Endothelial cell of umbilical vein (primary cell): ENCODE measurements around the gene DNAAF5. TPM values are rescaled to one million over a fixed set of nuclear protein-coding genes. Genes with fewer than 3 reads are reported as not detected.

Source experiments
- BruUV-seq: library from RNA; stranded (reverse); fragments of 400-500 nt; replicated peaks from 2 replicates; lab custom pipeline; 2021; lab: Mats Ljungman, UMichigan
- CTCF ChIA-PET: fragments of 300-600, 350-600 bp; sonication (Branson Sonifier 250); formaldehyde crosslinking; loops from one replicate; lab custom pipeline; 2021; ENCODE audit warnings: antibody characterized with exemption, inconsistent platforms; lab: Charles Lee
- POLR2A ChIA-PET: fragments of 300-600, 350-600 bp; sonication (Branson Sonifier 250); formaldehyde crosslinking; loops from one replicate; lab custom pipeline; 2021; ENCODE audit warnings: antibody characterized with exemption, inconsistent platforms; lab: Charles Lee
- DNase-seq: peaks from one replicate; pipeline ENCODE4 v3.0.0-alpha.2; 2011; ENCODE audit warnings: low read depth, low spot score
- FAIRE-seq: peaks from 2 replicates; lab custom pipeline; 2011; peaks lifted over from hg19 to GRCh38; lab: Jason Lieb, UNC
- H2AFZ ChIP-seq: 2 replicates; pipeline ENCODE4 v1.6.0; 2012; ENCODE audit warnings: low read depth, low read length, control low read depth, inconsistent platforms
- H3K27ac ChIP-seq: 2 replicates; pipeline ENCODE4 v1.5.1; 2011; ENCODE audit warnings: low read depth, mild to moderate bottlenecking, control low read depth, low read length, moderate library complexity; ENCODE audit not compliant: insufficient read depth
- H3K27me3 ChIP-seq, 2 experiments: 2 replicates each; pipeline versions ENCODE4 v1.6.0 to v1.6.1; 2011; ENCODE audit warnings: low read length in 2 of 2, mixed read lengths in 1 of 2; ENCODE audit not compliant: control insufficient read depth in 2 of 2, insufficient read depth in 2 of 2
- H3K36me3 ChIP-seq, 2 experiments: 2 replicates in 1 of 2; 3 replicates in 1 of 2; pipeline ENCODE4 v1.5.1; 2011; ENCODE audit warnings: low read length in 2 of 2, mild to moderate bottlenecking in 1 of 2, moderate library complexity in 1 of 2; ENCODE audit not compliant: control insufficient read depth in 2 of 2, insufficient read depth in 2 of 2; ENCODE audit errors: extremely low read depth in 1 of 2
- H3K4me1 ChIP-seq: 3 replicates; pipeline ENCODE4 v1.5.1; 2011; ENCODE audit warnings: mild to moderate bottlenecking, low read length; ENCODE audit not compliant: control insufficient read depth, insufficient read depth; ENCODE audit errors: extremely low read depth
- H3K4me2 ChIP-seq: 2 replicates; pipeline ENCODE4 v1.6.1; 2011; ENCODE audit warnings: low read length, control low read depth, mixed read lengths; ENCODE audit not compliant: insufficient read depth
- H3K4me3 ChIP-seq, 3 experiments: fragments of 200-600 bp in 1 of 3; sonication (generic), shearing (Covaris generic) in 1 of 3; replicated peaks in 1 of 3; 2 replicates each; pipeline ENCODE4 v1.5.1; 2011 to 2016; ENCODE audit warnings: control low read depth in 3 of 3, low read length in 3 of 3, mild to moderate bottlenecking in 2 of 3, inconsistent platforms in 1 of 3, low read depth in 1 of 3, moderate library complexity in 1 of 3; ENCODE audit not compliant: insufficient read depth in 1 of 3
- H3K79me2 ChIP-seq: 2 replicates; pipeline ENCODE4 v1.6.0; 2012; ENCODE audit warnings: low read length, inconsistent platforms; ENCODE audit not compliant: control insufficient read depth, insufficient read depth
- H3K9ac ChIP-seq: replicated peaks from 2 replicates; pipeline ENCODE3; 2011; ENCODE audit warnings: low read length, control low read depth; ENCODE audit not compliant: insufficient read depth; ENCODE audit errors: extremely low read depth
- H3K9me1 ChIP-seq: replicated peaks from 3 replicates; pipeline ENCODE4 v1.6.0; 2011; ENCODE audit warnings: mild to moderate bottlenecking, low read length; ENCODE audit not compliant: control insufficient read depth, insufficient read depth; ENCODE audit errors: extremely low read depth
- H3K9me3 ChIP-seq: replicated peaks from 2 replicates; pipeline ENCODE4 v1.5.1; 2012; ENCODE audit warnings: low read length, inconsistent platforms; ENCODE audit not compliant: control insufficient read depth, insufficient read depth
- H4K20me1 ChIP-seq: replicated peaks from 2 replicates; pipeline ENCODE3; 2011; ENCODE audit warnings: mild to moderate bottlenecking, low read length; ENCODE audit not compliant: control insufficient read depth, insufficient read depth; ENCODE audit errors: extremely low read depth
- EZH2 ChIP-seq: IDR thresholded peaks from 2 replicates; pipeline ENCODE4 v1.6.1; 2012; ENCODE audit warnings: borderline replicate concordance, low read depth, mild to moderate bottlenecking, moderate library complexity, low read length, inconsistent platforms; ENCODE audit not compliant: severe bottlenecking
- FOS ChIP-seq: IDR thresholded peaks from 2 replicates; pipeline ENCODE4 v1.6.1; 2011; ENCODE audit warnings: mild to moderate bottlenecking, low read length, moderate library complexity, borderline replicate concordance; ENCODE audit not compliant: insufficient read depth
- GATA2 ChIP-seq: IDR thresholded peaks from 2 replicates; pipeline ENCODE4 v1.7.0; 2011; ENCODE audit warnings: low read depth, mild to moderate bottlenecking, moderate library complexity, mixed read lengths, low read length; ENCODE audit not compliant: insufficient read length, insufficient read depth
- JUN ChIP-seq: IDR thresholded peaks from 2 replicates; pipeline ENCODE4 v1.6.1; 2011; ENCODE audit warnings: borderline replicate concordance, low read depth; ENCODE audit not compliant: insufficient read length, insufficient read depth
- MYC ChIP-seq: IDR thresholded peaks from one replicate; pipeline ENCODE4 v1.6.1; 2011; ENCODE audit warnings: mild to moderate bottlenecking, low read depth, low read length
- POLR2A ChIP-seq: IDR thresholded peaks from 2 replicates; pipeline ENCODE4 v1.6.1; 2012; ENCODE audit warnings: low read depth, mild to moderate bottlenecking, control low read depth, low read length
- POLR2AphosphoS5 ChIP-seq: IDR thresholded peaks from 2 replicates; pipeline ENCODE4 v1.6.1; 2012; ENCODE audit warnings: low read depth, mild to moderate bottlenecking, control low read depth, low read length, moderate library complexity; ENCODE audit not compliant: insufficient read depth
- dilution Hi-C: fragments of 300-500 bp; cut with MboI; formaldehyde crosslinking; loops from one replicate; pipeline ENCODE4 v1.15.0; 2019; ENCODE audit warnings: low sequenced_read_pairs; ENCODE audit not compliant: extremely low pct_ligation_motif_present
- intact Hi-C: fragments of 100-400 bp; cut with micrococcal nuclease; formaldehyde crosslinking; loops from one replicate; pipeline ENCODE4 v1.10.0; 2022
- polyA plus RNA-seq, 4 experiments: library from polyadenylated mRNA; depleted of rRNA in 3 of 4; stranded (reverse) in 3 of 4; unstranded in 1 of 4; fragments of >200 nt; gene quantifications; 2 replicates each; pipeline versions ENCODE4 v1.2.1 to v1.2.3, GENCODE V29; 2011 to 2012; ENCODE audit warnings: missing spikeins in 1 of 4
- total RNA-seq: library from RNA; stranded (reverse); gene quantifications from 2 replicates; pipeline ENCODE4 v1.2.3, GENCODE V29; 2021
- TF ChIP-seq, protein P1 (sequence below): IDR thresholded peaks from 2 replicates; pipeline ENCODE4 v1.6.1; 2011; ENCODE audit not compliant: insufficient read depth, insufficient read length
- TF ChIP-seq, protein P2 (sequence below), 2 donors: IDR thresholded peaks; 1 replicate in 1 of 2; 2 replicates in 1 of 2; pipeline ENCODE4 v1.5.1; 2011; ENCODE audit warnings: low read length in 2 of 2, mild to moderate bottlenecking in 2 of 2, moderate library complexity in 2 of 2, control low read depth in 1 of 2, inconsistent platforms in 1 of 2, low read depth in 1 of 2; ENCODE audit not compliant: insufficient read depth in 1 of 2; ENCODE audit errors: extremely low read depth in 1 of 2

The DNAAF5 gene
- total and polyA plus RNA-seq, 2 donors (not counting 3 experiments of a cell fraction or from before 2014, with no cell fraction given): 49.3 to 65.5 TPM

DNA sequence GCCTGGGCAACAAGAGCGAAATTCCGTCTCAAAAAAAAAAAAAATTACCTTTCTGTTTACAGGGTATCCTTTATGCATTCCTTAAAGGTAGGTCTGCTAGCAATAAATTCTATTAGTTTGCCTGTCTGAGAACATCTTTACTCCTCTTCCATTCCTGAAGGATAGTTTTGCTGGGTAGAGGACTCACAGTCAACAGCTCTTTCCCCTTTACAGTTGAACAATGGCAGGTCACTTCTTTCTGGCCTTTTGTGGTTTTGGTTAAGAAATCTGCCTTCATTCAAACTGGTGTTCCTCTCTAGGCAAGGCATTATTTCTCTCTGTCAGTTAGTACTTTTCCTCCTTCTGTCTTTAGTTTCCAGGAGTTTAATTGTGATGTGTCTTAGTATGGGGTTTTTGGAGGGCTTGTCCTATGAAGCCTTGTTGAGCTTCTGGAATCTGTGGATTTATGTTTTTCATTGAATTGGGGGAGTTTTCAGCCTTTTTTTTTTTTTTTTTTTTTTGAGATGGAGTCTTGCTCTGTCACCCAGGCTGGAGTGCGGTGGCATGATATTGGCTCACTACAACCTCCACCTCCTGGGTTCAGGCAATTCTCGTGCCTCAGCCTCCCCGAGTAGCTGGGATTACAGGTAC, 4.8 kb upstream of the DNAAF5 start:
- Histone ChIP-seq H3K27me3 (no peaks in the 10 kb centered on the region), H3K36me3 (no peaks in the 10 kb centered on the region), H3K9ac (no peak overlapping the region), H3K79me2 (no peaks in the 10 kb centered on the region), H3K4me2 (no peak overlapping the region), H3K27ac (no peak overlapping the region), H3K4me1 (peaks cover 7% of the 10 kb centered on the region), H4K20me1 (no peaks in the 10 kb centered on the region), H2AFZ (no peak overlapping the region), H3K9me1 (no peaks in the 10 kb centered on the region), H3K9me3 (no peaks in the 10 kb centered on the region), H3K4me3 (no peak overlapping the region)
- FAIRE-seq (no peak), DNase-seq (no peak)
- intact Hi-C loops (no loop called here), dilution Hi-C loops (no loop called here)
- POLR2A ChIA-PET: no interaction called here
- BruUV-seq: no TSS peak
- CTCF ChIA-PET: no interaction called here
- no peak for TF ChIP-seq MYC
- no peak for TF ChIP-seq EZH2
- TF ChIP-seq FOS: no peak
- no peak for TF ChIP-seq GATA2
- TF ChIP-seq, protein P1, sequence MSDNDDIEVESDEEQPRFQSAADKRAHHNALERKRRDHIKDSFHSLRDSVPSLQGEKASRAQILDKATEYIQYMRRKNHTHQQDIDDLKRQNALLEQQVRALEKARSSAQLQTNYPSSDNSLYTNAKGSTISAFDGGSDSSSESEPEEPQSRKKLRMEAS: no peak
- TF ChIP-seq POLR2A: no peak
- TF ChIP-seq JUN: no peak
- TF ChIP-seq POLR2AphosphoS5: no peak
- TF ChIP-seq, protein P2, sequence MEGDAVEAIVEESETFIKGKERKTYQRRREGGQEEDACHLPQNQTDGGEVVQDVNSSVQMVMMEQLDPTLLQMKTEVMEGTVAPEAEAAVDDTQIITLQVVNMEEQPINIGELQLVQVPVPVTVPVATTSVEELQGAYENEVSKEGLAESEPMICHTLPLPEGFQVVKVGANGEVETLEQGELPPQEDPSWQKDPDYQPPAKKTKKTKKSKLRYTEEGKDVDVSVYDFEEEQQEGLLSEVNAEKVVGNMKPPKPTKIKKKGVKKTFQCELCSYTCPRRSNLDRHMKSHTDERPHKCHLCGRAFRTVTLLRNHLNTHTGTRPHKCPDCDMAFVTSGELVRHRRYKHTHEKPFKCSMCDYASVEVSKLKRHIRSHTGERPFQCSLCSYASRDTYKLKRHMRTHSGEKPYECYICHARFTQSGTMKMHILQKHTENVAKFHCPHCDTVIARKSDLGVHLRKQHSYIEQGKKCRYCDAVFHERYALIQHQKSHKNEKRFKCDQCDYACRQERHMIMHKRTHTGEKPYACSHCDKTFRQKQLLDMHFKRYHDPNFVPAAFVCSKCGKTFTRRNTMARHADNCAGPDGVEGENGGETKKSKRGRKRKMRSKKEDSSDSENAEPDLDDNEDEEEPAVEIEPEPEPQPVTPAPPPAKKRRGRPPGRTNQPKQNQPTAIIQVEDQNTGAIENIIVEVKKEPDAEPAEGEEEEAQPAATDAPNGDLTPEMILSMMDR (IDR thresholded peaks at IDR 0.05; ENCODE audit: extremely low read depth in 1 of 2, insufficient read depth in 1 of 2, low read depth in 1 of 2, low read length in 2 of 2): no peak
